ENCODE measurements around the gene ROBO3.

Gene ROBO3

GRCh38 chr11:124876818-124877630, 11.8 kb downstream of the ROBO3 start:
- FAIRE-seq = no peak

- no peak for FAIRE-seq
Measured at GRCh38 chr11:124877631-124877909, 12.3 kb downstream of the ROBO3 start.

- no peak for FAIRE-seq
Measured at GRCh38 chr11:124877910-124878758, 12.9 kb downstream of the ROBO3 start.

DNA sequence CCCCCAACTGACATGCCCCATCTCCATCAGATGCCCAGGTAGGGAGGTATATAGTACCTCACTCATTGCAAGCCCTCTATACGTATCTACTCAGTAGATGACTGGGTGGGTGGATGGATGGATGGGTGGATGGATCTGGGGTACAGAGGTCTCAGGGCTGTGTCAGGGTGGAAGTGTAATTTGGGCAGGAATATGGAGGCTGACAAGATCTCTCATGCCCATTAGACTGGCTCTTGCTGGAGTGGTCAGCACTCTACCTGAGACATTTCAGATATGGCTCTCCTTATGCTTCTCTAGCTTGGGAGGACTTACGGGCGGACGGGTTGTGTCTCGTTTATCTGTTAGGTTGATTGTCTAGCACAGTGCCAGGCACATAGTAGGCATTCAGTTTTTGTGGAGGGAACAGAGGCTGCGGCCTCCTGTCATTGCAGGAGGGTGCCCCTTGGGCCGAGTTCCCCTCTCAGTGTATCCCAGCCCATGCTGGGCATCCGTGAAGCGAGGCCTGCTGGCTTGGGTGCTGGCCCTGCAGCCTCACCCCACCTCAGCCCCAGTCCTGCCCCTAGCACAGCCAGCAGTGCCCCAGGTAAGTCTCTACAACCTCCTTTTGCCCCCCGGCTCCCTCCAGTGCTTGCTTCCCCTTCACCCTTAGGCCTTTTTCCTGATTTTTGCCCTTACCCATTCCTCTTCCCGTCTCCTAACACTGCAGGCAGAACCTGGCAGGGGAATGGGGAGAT, 13.7 kb downstream of the ROBO3 start:
- FAIRE-seq = no peak

GRCh38 chr11:124879493-124880289, 14.5 kb downstream of the ROBO3 start:
- FAIRE-seq = no peak

GRCh38 chr11:124880290-124880611, 15.0 kb downstream of the ROBO3 start:
- FAIRE-seq = no peak

DNA sequence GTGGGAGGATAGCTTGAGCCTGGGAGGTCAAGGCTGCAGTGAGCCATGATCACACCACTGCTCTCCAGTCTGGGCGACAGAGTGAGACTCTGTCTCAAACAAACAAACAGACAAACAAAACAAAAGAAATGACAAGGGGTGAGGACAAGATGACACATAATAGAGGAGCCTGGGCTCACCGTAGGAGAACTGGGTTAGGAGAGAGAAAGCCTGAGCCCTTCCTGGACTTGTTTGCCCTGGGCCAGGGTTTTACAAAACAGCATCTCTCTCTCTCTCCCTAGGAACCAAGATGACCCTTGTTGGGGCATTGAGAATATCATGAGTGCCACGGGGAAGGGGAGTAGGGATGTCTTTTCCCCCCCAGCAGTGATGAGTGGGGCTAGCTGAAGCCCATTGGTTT, 15.7 kb downstream of the ROBO3 start:
- FAIRE-seq = no peak

GRCh38 chr11:124882339-124883071, 17.3 kb downstream of the ROBO3 start:
- no peak for FAIRE-seq

- no peak for FAIRE-seq
Measured at GRCh38 chr11:124884340-124884739, 19.1 kb downstream of the ROBO3 start.

- no peak for FAIRE-seq
Measured at GRCh38 chr11:124884869-124885479, 19.7 kb downstream of the ROBO3 start.

GRCh38 chr11:124886476-124886875, 21.2 kb downstream of the ROBO3 start:
- FAIRE-seq = no peak

GRCh38 chr11:124886978-124887666, 21.9 kb downstream of the ROBO3 start:
- FAIRE-seq = no peak

- FAIRE-seq = no peak
Measured at GRCh38 chr11:124887667-124888013, 22.4 kb downstream of the ROBO3 start.

GRCh38 chr11:124889191-124890091, 24.2 kb downstream of the ROBO3 start:
- FAIRE-seq = no peak

- FAIRE-seq = no peak
Measured at GRCh38 chr11:124890151-124890550, 24.9 kb downstream of the ROBO3 start.

GRCh38 chr11:124890683-124891372, 25.6 kb downstream of the ROBO3 start:
- FAIRE-seq = no peak

GRCh38 chr11:124891373-124891861, 26.2 kb downstream of the ROBO3 start:
- no peak for FAIRE-seq

GRCh38 chr11:124892146-124892545, 26.9 kb downstream of the ROBO3 start:
- no peak for FAIRE-seq

- no peak for FAIRE-seq
Measured at GRCh38 chr11:124892750-124893454, 27.7 kb downstream of the ROBO3 start.
